OCI-LY1 (cell line): ENCODE data around the gene ERBB4.

Source experiments
- H2AFZ ChIP-seq: fragments of 200-600 bp; sonication (generic), shearing (Covaris generic); 2 replicates; pipeline ENCODE4 v1.6.0; 2014; ENCODE audit warnings: antibody characterized with exemption, mild to moderate bottlenecking, low read length
- H3F3A ChIP-seq: fragments of 200-600 bp; sonication (generic), shearing (Covaris generic); 2 replicates; pipeline ENCODE4 v1.6.0; 2014; ENCODE audit warnings: mild to moderate bottlenecking, antibody characterized with exemption, low read length, moderate library complexity; ENCODE audit not compliant: insufficient read depth
- H3K27ac ChIP-seq: fragments of 200-600 bp; sonication (generic); 2 replicates; pipeline ENCODE4 v1.5.1; 2014; ENCODE audit warnings: low read length, mixed run types, mild to moderate bottlenecking, low read depth; ENCODE audit not compliant: poor library complexity, severe bottlenecking
- H3K27me3 ChIP-seq: fragments of 200-600 bp; sonication (generic); 2 replicates; pipeline ENCODE4 v1.6.0; 2014; ENCODE audit warnings: antibody characterized with exemption, mild to moderate bottlenecking, low read length, moderate library complexity; ENCODE audit not compliant: insufficient read depth
- H3K36me3 ChIP-seq: fragments of 200-600 bp; sonication (generic); 2 replicates; pipeline ENCODE4 v1.6.1; 2014; ENCODE audit warnings: mild to moderate bottlenecking, antibody characterized with exemption, low read length, moderate library complexity, mixed read lengths; ENCODE audit not compliant: insufficient read depth
- H3K4me1 ChIP-seq: fragments of 200-600 bp; sonication (generic); 2 replicates; pipeline ENCODE4 v1.5.1; 2014; ENCODE audit warnings: mild to moderate bottlenecking, low read length, moderate library complexity; ENCODE audit not compliant: insufficient read depth, severe bottlenecking
- H3K4me2 ChIP-seq: fragments of 200-600 bp; sonication (generic), shearing (Covaris generic); 2 replicates; pipeline ENCODE4 v1.6.1; 2014; ENCODE audit warnings: low read length
- H3K4me3 ChIP-seq: fragments of 200-600 bp; sonication (generic); 2 replicates; pipeline ENCODE4 v1.5.1; 2014; ENCODE audit warnings: low read length, low read depth, mild to moderate bottlenecking, mixed read lengths; ENCODE audit not compliant: poor library complexity, severe bottlenecking
- H3K79me2 ChIP-seq: fragments of 200-600 bp; shearing (Covaris generic); 2 replicates; pipeline ENCODE4 v1.6.1; 2016; ENCODE audit warnings: mixed run types, low read length, mixed read lengths; ENCODE audit not compliant: insufficient read depth
- H3K9ac ChIP-seq: fragments of 200-600 bp; sonication (generic), shearing (Covaris generic); 2 replicates; pipeline ENCODE4 v1.6.1; 2014; ENCODE audit warnings: mild to moderate bottlenecking, low read length, mixed read lengths
- H3K9me2 ChIP-seq: fragments of 200-600 bp; sonication (generic), shearing (Covaris generic); 2 replicates; pipeline ENCODE4 v1.6.1; 2014; ENCODE audit warnings: low read depth, mild to moderate bottlenecking, low read length, mixed read lengths
- H3K9me3 ChIP-seq: fragments of 200-600 bp; shearing (Covaris generic); 2 replicates; pipeline ENCODE4 v1.6.1; 2014; ENCODE audit warnings: low read length, mixed read lengths
- H4K20me1 ChIP-seq: fragments of 200-600 bp; sonication (generic), shearing (Covaris generic); 2 replicates; pipeline ENCODE4 v1.6.0; 2016; ENCODE audit warnings: mild to moderate bottlenecking, low read length; ENCODE audit not compliant: insufficient read depth
- CTCF ChIP-seq: fragments of 200-600 bp; sonication (generic), shearing (Covaris generic); IDR thresholded peaks from 2 replicates; pipeline ENCODE4 v1.5.1; 2017; ENCODE audit warnings: mild to moderate bottlenecking, antibody characterized with exemption, low read length, moderate library complexity, mixed read lengths
- EZH2 ChIP-seq: fragments of 200-600 bp; sonication (generic), shearing (Covaris generic); IDR thresholded peaks from 2 replicates; pipeline ENCODE4 v1.8.0; 2017; ENCODE audit warnings: borderline replicate concordance, mixed run types, mild to moderate bottlenecking, antibody characterized with exemption, low read length, moderate library complexity, mixed read lengths

The ERBB4 gene

GRCh38 chr2:211397764-211398163, 1140.8 kb downstream of the ERBB4 start:
- Histone ChIP-seq H3K4me1 (peaks cover 27% of the 10 kb centered on the region), H3K36me3 (no peaks in the 10 kb centered on the region), H3K4me3 (no peak overlapping the region), H3K27me3 (no peaks in the 10 kb centered on the region), H3K79me2 (no peaks in the 10 kb centered on the region), H2AFZ (no peak overlapping the region), H4K20me1 (no peaks in the 10 kb centered on the region), H3K4me2 (no peak overlapping the region), H3K9ac (no peak overlapping the region), H3K27ac (no peak overlapping the region), H3F3A (no peaks in the 10 kb centered on the region), H3K9me3 (no peaks in the 10 kb centered on the region), H3K9me2 (no peaks in the 10 kb centered on the region)
- no peak for TF ChIP-seq EZH2
- TF ChIP-seq CTCF = no peak

GRCh38 chr2:211396815-211397214, 1141.8 kb downstream of the ERBB4 start:
- H3K36me3 ChIP-seq = no peaks in the 10 kb centered on the region
- H3K9ac ChIP-seq = no peak overlapping the region
- no peak overlapping the region for H3K4me3 ChIP-seq
- H2AFZ ChIP-seq = no peak overlapping the region; the same call in 1 of the 2 replicates
- no peak overlapping the region for H3K27ac ChIP-seq
- H3K9me2 ChIP-seq = no peaks in the 10 kb centered on the region
- no peaks in the 10 kb centered on the region for H3K9me3 ChIP-seq
- no peak for TF ChIP-seq CTCF
- TF ChIP-seq EZH2 = no peak
- H3K4me1 ChIP-seq = peaks cover 27% of the 10 kb centered on the region
- H3K4me2 ChIP-seq = no peak overlapping the region
- H3K27me3 ChIP-seq = no peaks in the 10 kb centered on the region
- H3K79me2 ChIP-seq = no peaks in the 10 kb centered on the region
- no peaks in the 10 kb centered on the region for H3F3A ChIP-seq
- H4K20me1 ChIP-seq = no peaks in the 10 kb centered on the region

GRCh38 chr2:211391189-211391567, 1147.4 kb downstream of the ERBB4 start:
- no peaks in the 10 kb centered on the region for H3K9me2 ChIP-seq
- H3K4me1 ChIP-seq = peaks cover 45% of the 10 kb centered on the region
- no peaks in the 10 kb centered on the region for H3K79me2 ChIP-seq
- TF ChIP-seq CTCF (no peak), EZH2 (no peak)
- no peak overlapping the region; the same call in 1 of the 2 replicates for H3K4me2 ChIP-seq
- no peaks in the 10 kb centered on the region for H3K27me3 ChIP-seq
- no peaks in the 10 kb centered on the region for H3K9me3 ChIP-seq
- no peak overlapping the region for H3K4me3 ChIP-seq
- H3K27ac ChIP-seq = no peak overlapping the region
- H2AFZ ChIP-seq = no peak overlapping the region
- H3F3A ChIP-seq = no peaks in the 10 kb centered on the region
- H4K20me1 ChIP-seq = no peaks in the 10 kb centered on the region
- H3K9ac ChIP-seq = no peak overlapping the region
- H3K36me3 ChIP-seq = no peaks in the 10 kb centered on the region
